ENCODE measurements around the gene SLAMF1. TPM values are rescaled to one million over a fixed set of nuclear protein-coding genes. Genes with fewer than 3 reads are reported as not detected.
"Not testable (repeated sequence)": the region's sequence is repeated elsewhere in the genome, so short reads cannot be mapped to it uniquely, and the experiment has no call there.

Gene SLAMF1
- total RNA-seq, 1 donor from 2014 or later = under 0.01 TPM

DNA sequence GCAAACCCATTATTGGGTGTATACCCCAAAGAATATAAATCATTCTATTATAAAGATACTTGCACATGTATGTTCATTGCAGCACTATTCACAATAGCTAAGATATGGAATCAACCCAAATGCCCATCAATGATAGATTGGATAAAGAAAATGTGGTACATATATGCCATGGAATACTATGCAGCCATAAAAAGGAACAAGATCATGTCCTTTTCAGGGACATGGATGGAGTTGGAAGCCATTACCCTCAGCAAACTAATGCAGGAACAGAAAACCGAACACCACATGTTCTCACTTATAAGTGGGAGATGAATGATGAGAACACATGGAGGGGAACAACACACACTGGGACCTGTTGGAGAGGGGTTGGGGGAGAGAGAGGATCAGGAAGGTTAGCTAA is 83.6 kb downstream of the SLAMF1 start:
- not testable (repeated sequence) for DNase-seq (ENCODE audit: low read depth in 2 of 2)

DNA sequence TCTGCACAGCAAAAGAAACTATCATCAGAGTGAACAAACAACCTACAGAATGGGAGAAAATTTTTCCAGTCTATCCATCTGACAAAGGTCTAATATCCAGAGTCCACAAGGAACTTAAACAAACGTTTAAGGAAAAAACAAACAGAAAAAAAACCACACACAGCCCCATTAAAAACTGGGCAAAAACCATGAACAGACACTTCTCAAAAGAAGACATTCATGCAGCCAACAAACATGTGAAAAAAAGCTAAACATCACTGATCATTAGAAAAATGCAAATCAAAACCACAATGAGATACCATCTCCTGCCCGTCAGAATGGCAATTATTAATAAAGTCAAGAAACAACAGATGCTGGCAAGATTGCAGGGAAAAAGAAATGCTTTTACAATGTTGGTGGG is 84.1 kb downstream of the SLAMF1 start:
- not testable (repeated sequence) for DNase-seq (ENCODE audit: low read depth in 2 of 2)

DNA sequence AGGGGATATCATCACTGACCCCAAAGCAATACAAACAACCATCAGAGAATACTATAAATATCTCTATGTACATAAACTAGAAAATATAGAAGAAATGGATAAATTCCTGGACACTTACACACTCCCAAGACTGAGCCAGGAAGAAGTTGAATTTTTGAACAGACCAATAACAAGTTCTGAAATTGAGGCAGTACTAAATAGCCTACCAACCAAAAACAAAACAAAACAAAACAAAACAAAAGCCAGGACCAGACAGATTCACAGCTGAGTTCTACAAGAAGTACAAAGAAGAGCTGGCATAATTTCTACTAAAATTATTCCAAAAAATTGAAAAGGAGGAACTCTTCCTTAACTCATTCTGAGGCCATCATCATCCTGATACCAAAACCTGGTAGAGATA is 86.0 kb downstream of the SLAMF1 start:
- DNase-seq (ENCODE audit: low read depth in 2 of 2) = no peak

DNA sequence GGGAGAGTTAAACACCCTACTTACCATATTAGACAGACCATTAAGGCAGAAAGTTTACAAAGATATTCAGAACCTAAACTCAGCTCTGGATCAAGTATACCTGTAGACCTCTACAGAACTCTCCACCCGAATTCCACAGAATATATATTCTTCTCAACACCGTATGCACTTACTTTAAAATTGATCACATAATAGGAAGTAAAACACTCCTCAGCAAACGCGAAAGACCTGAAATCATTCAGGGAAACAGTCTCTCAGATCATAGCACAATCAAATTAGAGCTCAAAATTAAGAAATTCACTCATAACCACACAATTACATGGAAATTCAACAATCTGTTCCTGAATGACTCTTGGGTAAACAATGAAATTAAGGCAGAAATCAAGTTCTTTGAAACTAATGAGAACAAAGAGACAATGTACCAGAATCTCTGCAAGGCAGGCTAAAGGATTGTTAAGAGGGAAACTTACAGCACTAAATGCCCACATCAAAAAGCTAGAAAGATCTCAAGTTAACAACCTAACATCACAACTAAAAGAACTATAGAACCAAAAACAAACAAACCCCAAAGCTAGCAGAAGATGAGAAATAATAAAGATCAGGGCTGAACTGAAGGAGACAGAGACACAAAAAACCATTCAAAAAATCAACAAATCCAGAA is 86.7 kb downstream of the SLAMF1 start:
- no peak for DNase-seq (ENCODE audit: low read depth in 2 of 2)

DNA sequence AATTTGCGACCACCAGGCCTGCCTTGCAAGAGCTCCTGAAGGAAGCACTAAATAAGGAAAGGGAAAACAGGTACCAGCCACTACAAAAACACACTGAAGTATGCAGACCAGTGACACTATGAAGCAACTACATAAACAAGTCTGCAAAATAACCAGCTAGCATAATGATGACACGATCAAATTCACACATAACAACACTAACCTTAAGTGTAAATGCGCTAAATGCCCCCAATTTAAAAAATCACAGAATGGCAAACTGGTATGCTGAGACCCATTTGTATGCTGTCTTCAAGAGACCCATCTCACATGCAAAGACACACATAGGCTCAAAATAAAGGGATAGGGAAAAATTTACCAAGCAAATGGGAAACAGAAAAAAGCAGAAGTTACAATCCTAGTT is 87.4 kb downstream of the SLAMF1 start:
- DNase-seq (ENCODE audit: low read depth in 2 of 2) = not testable (repeated sequence)

DNA sequence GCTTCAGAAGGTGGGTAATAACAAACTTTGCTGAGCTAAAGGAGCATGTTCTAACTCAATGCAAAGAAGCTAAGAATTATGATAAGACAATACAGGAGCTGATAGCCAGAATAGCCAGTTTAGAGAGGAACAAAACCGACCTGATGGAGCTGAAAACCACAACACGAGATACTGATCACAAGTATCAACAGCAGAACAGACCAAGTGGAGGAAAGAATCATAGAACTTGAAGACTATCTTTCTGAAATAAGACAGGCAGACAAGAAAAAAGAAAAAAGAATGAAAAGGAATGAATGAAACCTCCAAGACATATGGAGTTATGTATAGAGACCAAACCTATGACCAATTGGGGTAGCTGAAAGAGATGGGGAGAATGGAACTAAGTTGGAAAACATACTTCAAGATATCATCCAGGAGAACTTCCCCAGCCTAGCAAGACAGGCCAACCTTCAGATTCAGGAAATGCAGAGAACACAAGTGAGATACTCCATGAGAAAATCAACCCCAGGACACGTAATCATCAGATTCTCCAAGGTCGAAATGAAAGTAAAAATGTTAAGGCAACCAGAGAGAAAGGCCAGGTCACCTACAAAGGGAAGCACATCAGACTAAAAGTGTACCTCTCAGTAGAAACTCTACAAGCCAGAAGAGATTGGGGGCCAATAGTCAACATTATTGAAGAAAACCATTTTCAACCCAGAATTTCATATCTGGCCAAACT is 88.0 kb downstream of the SLAMF1 start:
- no peak for DNase-seq (ENCODE audit: low read depth in 2 of 2)

Other genes with a start within 250 kb of the SLAMF1 start
- gene VANGL2, start 246.5 kb downstream of the SLAMF1 start, total RNA-seq = not detected in 2 replicates
- gene SLAMF6, start 123.8 kb downstream of the SLAMF1 start, total RNA-seq = not detected in 2 replicates
- not detected in 2 replicates for gene CD84, start 67.5 kb downstream of the SLAMF1 start, total RNA-seq
- not detected in 2 replicates for gene CD48, start 64.8 kb upstream of the SLAMF1 start, total RNA-seq
- gene SLAMF7, start 92.2 kb upstream of the SLAMF1 start, total RNA-seq = not detected in 2 replicates
- not detected in 2 replicates for gene LY9, start 149.1 kb upstream of the SLAMF1 start, total RNA-seq
- gene CD244, start 215.8 kb upstream of the SLAMF1 start, total RNA-seq = not detected in 2 replicates
- not detected in 2 replicates for gene ITLN1, start 238.1 kb upstream of the SLAMF1 start, total RNA-seq

Data from dermis microvascular lymphatic vessel endothelial cell (primary cell).